ENCODE results near the gene SLC6A1. TPM values are rescaled to one million over a fixed set of nuclear protein-coding genes. Genes with fewer than 3 reads are reported as not detected.

Gene SLC6A1
- total and polyA plus RNA-seq, 2 of the 13 experiments (the other 11 are each of a cell fraction or from before 2014, with no cell fraction given) = not detected

DNA sequence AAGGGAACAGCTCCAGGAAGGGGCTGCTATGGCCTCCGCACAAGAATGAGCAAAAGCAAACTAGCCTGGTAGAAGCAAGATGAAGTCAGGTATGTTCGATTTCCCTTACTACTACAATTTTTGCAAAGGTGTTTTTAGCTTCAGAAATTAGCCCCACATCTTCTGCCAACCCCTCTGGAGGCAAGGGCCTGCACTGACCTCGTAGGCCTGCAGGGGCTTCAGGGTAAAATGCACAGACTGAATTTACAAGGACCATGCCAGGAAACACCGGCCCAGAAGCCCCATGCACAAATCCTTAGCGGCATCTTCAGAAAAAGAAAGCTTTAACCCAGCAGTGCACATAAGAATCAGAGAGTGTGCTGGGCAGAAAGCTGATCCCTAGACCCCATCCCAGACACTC is 53.0 kb downstream of the SLC6A1 start (continued):
- TF ChIP-seq, protein P1, sequence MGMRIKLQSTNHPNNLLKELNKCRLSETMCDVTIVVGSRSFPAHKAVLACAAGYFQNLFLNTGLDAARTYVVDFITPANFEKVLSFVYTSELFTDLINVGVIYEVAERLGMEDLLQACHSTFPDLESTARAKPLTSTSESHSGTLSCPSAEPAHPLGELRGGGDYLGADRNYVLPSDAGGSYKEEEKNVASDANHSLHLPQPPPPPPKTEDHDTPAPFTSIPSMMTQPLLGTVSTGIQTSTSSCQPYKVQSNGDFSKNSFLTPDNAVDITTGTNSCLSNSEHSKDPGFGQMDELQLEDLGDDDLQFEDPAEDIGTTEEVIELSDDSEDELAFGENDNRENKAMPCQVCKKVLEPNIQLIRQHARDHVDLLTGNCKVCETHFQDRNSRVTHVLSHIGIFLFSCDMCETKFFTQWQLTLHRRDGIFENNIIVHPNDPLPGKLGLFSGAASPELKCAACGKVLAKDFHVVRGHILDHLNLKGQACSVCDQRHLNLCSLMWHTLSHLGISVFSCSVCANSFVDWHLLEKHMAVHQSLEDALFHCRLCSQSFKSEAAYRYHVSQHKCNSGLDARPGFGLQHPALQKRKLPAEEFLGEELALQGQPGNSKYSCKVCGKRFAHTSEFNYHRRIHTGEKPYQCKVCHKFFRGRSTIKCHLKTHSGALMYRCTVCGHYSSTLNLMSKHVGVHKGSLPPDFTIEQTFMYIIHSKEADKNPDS (CRISPR knock-in tag; IDR thresholded peaks at IDR 0.05) = no peak
- TF ChIP-seq ZNF337 (CRISPR knock-in tag; IDR thresholded peaks at IDR 0.05; ENCODE audit: borderline replicate concordance, low read depth) (no peak), MTA1 (CRISPR knock-in tag; IDR thresholded peaks at IDR 0.05; ENCODE audit: borderline replicate concordance) (no peak)

DNA sequence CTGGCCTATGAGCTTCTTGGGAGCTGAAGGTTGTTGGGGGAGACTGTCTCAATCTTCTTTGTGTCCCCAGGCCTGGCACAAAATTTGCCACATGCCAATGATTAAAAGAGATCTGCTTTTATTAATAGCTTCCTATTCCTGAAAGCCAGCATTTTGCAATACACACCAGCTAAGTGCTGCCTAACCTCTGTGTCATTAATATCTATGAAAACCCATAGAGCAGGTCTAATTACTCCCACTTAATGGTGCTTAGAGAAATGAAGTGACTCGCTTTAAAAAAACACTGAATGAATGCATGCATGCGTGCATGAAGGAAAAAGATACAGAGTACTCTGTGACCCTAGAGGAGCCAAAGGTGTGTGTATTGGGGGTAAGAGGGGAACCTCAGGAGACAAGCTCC is 55.0 kb downstream of the SLC6A1 start:
- POLR2A ChIA-PET = no interaction called here
- H3K9ac ChIP-seq (ENCODE audit: insufficient read depth, low read depth, low read length) = no peak overlapping the region
- no peak overlapping the region for H3K4me2 ChIP-seq (ENCODE audit: low read depth, low read length)
- no peaks in the 10 kb centered on the region for H3K79me2 ChIP-seq (ENCODE audit: insufficient read depth, low read length)
- ATAC-seq = no peak
- no peak overlapping the region for H2AFZ ChIP-seq (ENCODE audit: low read length)
- peaks cover 0 to 8% of the 10 kb centered on the region in 2 experiments; a peak in 1 of 5 replicates for H3K27me3 ChIP-seq (ENCODE audit: control insufficient read depth in 1 of 2, insufficient read depth in 2 of 2, low read length in 2 of 2)
- WGBS (ENCODE audit: low lambda C conversion rate) = 64% methylated on average over 2 of the region's 2 CpGs
- H3K4me1 ChIP-seq (ENCODE audit: insufficient read depth, low read length) = no peaks in the 10 kb centered on the region
- no peak for DNase-seq (ENCODE audit: low spot score)
- intact Hi-C loops (cut with micrococcal nuclease; ENCODE audit: unreplicated experiment) = no loop called here
- H3K27ac ChIP-seq (ENCODE audit: extremely low read length, insufficient read depth, low read length) = no peak overlapping the region
- FAIRE-seq = no peak
- H3K9me3 ChIP-seq (ENCODE audit: low read length) = no peaks in the 10 kb centered on the region
- no peaks in the 10 kb centered on the region for H4K20me1 ChIP-seq (ENCODE audit: insufficient read depth, low read length)
- BruUV-seq (replicated peaks) = no TSS peak
- CTCF ChIA-PET (ENCODE audit: low intra/inter-chr PET ratio, low total read pairs) = no interaction called here
- H3K36me3 ChIP-seq (replicated peaks in 1 of 2; ENCODE audit: control insufficient read depth in 1 of 2, insufficient read depth in 2 of 2, low read length in 2 of 2) = no peaks in the 10 kb centered on the region
- no peak overlapping the region for H3K4me3 ChIP-seq (replicated peaks in 1 of 3; ENCODE audit: insufficient read depth in 1 of 3, low read depth in 2 of 3, low read length in 3 of 3)
- in situ Hi-C loops (cut with HindIII; ENCODE audit: extremely low pct_ligation_motif_present, low pct_unique_long_range_greater_than_20kb) = no loop called here
- TF ChIP-seq, protein P2, sequence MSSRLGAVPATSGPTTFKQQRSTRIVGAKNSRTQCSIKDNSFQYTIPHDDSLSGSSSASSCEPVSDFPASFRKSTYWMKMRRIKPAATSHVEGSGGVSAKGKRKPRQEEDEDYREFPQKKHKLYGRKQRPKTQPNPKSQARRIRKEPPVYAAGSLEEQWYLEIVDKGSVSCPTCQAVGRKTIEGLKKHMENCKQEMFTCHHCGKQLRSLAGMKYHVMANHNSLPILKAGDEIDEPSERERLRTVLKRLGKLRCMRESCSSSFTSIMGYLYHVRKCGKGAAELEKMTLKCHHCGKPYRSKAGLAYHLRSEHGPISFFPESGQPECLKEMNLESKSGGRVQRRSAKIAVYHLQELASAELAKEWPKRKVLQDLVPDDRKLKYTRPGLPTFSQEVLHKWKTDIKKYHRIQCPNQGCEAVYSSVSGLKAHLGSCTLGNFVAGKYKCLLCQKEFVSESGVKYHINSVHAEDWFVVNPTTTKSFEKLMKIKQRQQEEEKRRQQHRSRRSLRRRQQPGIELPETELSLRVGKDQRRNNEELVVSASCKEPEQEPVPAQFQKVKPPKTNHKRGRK (CRISPR knock-in tag; IDR thresholded peaks at IDR 0.05) = no peak
- TF ChIP-seq, protein P3, sequence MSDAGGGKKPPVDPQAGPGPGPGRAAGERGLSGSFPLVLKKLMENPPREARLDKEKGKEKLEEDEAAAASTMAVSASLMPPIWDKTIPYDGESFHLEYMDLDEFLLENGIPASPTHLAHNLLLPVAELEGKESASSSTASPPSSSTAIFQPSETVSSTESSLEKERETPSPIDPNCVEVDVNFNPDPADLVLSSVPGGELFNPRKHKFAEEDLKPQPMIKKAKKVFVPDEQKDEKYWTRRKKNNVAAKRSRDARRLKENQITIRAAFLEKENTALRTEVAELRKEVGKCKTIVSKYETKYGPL (CRISPR knock-in tag; IDR thresholded peaks at IDR 0.05) = no peak
- no peak for TF ChIP-seq MATR3 (CRISPR knock-in tag; IDR thresholded peaks at IDR 0.05)
- TF ChIP-seq, protein P4, sequence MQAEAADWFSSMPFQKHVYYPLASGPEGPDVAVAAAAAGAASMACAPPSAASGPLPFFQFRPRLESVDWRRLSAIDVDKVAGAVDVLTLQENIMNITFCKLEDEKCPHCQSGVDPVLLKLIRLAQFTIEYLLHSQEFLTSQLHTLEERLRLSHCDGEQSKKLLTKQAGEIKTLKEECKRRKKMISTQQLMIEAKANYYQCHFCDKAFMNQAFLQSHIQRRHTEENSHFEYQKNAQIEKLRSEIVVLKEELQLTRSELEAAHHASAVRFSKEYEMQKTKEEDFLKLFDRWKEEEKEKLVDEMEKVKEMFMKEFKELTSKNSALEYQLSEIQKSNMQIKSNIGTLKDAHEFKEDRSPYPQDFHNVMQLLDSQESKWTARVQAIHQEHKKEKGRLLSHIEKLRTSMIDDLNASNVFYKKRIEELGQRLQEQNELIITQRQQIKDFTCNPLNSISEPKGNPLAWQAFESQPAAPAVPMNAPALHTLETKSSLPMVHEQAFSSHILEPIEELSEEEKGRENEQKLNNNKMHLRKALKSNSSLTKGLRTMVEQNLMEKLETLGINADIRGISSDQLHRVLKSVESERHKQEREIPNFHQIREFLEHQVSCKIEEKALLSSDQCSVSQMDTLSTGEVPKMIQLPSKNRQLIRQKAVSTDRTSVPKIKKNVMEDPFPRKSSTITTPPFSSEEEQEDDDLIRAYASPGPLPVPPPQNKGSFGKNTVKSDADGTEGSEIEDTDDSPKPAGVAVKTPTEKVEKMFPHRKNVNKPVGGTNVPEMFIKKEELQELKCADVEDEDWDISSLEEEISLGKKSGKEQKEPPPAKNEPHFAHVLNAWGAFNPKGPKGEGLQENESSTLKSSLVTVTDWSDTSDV (CRISPR knock-in tag; IDR thresholded peaks at IDR 0.05) = no peak

Data from HepG2 (cell line).